ENCODE data around the gene MYO5A. TPM values are rescaled to one million over a fixed set of nuclear protein-coding genes. Genes with fewer than 3 reads are reported as not detected.
A peak's percentile ranks its signal among the peaks of the same experiment; 100 is the strongest.

The MYO5A gene
- total and polyA plus RNA-seq, 2 donors (not counting 1 experiment from before 2014, with no cell fraction given): 12.2 to 44.4 TPM

- DNase-seq: peak; percentile 76
- Mint-ChIP-seq H3K9me3 (ENCODE audit: insufficient read depth) (no peaks in the 10 kb centered on the region), H3K4me3 (peak overlapping the region; percentile 65), H3K27ac (peak overlapping the region; percentile 76), H3K27me3 (no peaks in the 10 kb centered on the region), H3K4me1 (peaks cover 44% of the 10 kb centered on the region)
- Histone ChIP-seq H3K9ac (ENCODE audit: low read length) (peak overlapping the region; percentile 40), H3K79me2 (ENCODE audit: control insufficient read depth, insufficient read depth, low read length) (peaks cover 90% of the 10 kb centered on the region), H2AFZ (ENCODE audit: insufficient read depth, low read depth, low read length, poor library complexity, severe bottlenecking) (no peak overlapping the region), H3K27me3 (replicated peaks in 1 of 4; ENCODE audit: control extremely low read depth in 1 of 4, control insufficient read depth in 3 of 4, insufficient read depth in 4 of 4, low read length in 3 of 4) (no peaks in the 10 kb centered on the region), H3K4me1 (ENCODE audit: control insufficient read depth in 2 of 2, insufficient read depth in 2 of 2, low read length in 2 of 2) (peaks cover 14 to 20% of the 10 kb centered on the region in 2 donors), H3K36me3 (replicated peaks in 1 of 2; ENCODE audit: control extremely low read depth in 1 of 2, control insufficient read depth in 1 of 2, extremely low read depth in 1 of 2, insufficient read depth in 2 of 2, low read length in 1 of 2) (no peaks in the 10 kb centered on the region), H4K20me1 (ENCODE audit: control insufficient read depth, insufficient read depth, low read length, poor library complexity, severe bottlenecking) (peaks cover 29% of the 10 kb centered on the region), H3K9me3 (ENCODE audit: control extremely low read depth in 1 of 3, control insufficient read depth in 2 of 3, insufficient read depth in 1 of 3, low read length in 2 of 3) (peaks cover 0 to 5% (median 0%) of the 10 kb centered on the region in 3 donors), H3K4me3 (ENCODE audit: control extremely low read depth in 1 of 5, extremely low read depth in 1 of 5, insufficient read depth in 1 of 5, low read depth in 2 of 5, low read length in 4 of 5) (peak overlapping the region in 1 of 5 experiments; percentile 39), H3K4me2 (replicated peaks; ENCODE audit: low read depth, low read length, poor library complexity, severe bottlenecking) (peak overlapping the region; percentile 66), H3K27ac (ENCODE audit: low read length in 2 of 2) (peak overlapping the region in 1 of 2 donors; percentile 10)
- TF ChIP-seq CTCF (IDR thresholded peaks at IDR 0.05): no peak
- TF ChIP-seq EZH2 (IDR thresholded peaks at IDR 0.05; ENCODE audit: borderline replicate concordance, insufficient read depth, low read depth, low read length, poor library complexity, severe bottlenecking): no peak
- intact Hi-C loops (cut with micrococcal nuclease): loop anchor here (2.0 to 5.0 kb wide), 2 partner anchors 25 to 37 kb away; partner anchors contain the start of gene MYO5A
- CTCF ChIA-PET: interaction anchor here (0.7 to 1.8 kb wide), 3 partner anchors 22 to 247 kb away, joined by 3 to 5 read pairs (median 4); no protein-coding TSS in a partner anchor
- WGBS (ENCODE audit: insufficient coverage): 51% methylated on average over 4 of the region's 5 CpGs
- ATAC-seq (ENCODE audit: low read depth): peak; percentile 89
- POLR2A ChIA-PET: interaction anchor here (0.6 to 0.7 kb wide), 3 partner anchors 49 to 58 kb away, joined by 3 to 8 read pairs (median 3); no protein-coding TSS in a partner anchor
These were observed 24.7 kb downstream of the MYO5A start for GRCh38 chr15:52503788-52504496.

- H3K79me2 ChIP-seq (ENCODE audit: control insufficient read depth, insufficient read depth, low read length): peaks cover 90% of the 10 kb centered on the region
- no peak for TF ChIP-seq EZH2 (IDR thresholded peaks at IDR 0.05; ENCODE audit: borderline replicate concordance, insufficient read depth, low read depth, low read length, poor library complexity, severe bottlenecking)
- no peak for TF ChIP-seq CTCF (IDR thresholded peaks at IDR 0.05)
- no peaks in the 10 kb centered on the region for H3K9me3 Mint-ChIP-seq (ENCODE audit: insufficient read depth)
- no CpG with 5 or more reads among the region's 1 CpG for WGBS (ENCODE audit: insufficient coverage)
- H2AFZ ChIP-seq (ENCODE audit: insufficient read depth, low read depth, low read length, poor library complexity, severe bottlenecking): no peak overlapping the region
- H3K36me3 ChIP-seq (replicated peaks in 1 of 2; ENCODE audit: control extremely low read depth in 1 of 2, control insufficient read depth in 1 of 2, extremely low read depth in 1 of 2, insufficient read depth in 2 of 2, low read length in 1 of 2): no peaks in the 10 kb centered on the region
- H3K27ac ChIP-seq (ENCODE audit: low read length in 2 of 2): peak overlapping the region in 1 of 2 donors; percentile 34
- peak overlapping the region; percentile 14 for H3K4me3 Mint-ChIP-seq
- peaks cover 22% of the 10 kb centered on the region for H4K20me1 ChIP-seq (ENCODE audit: control insufficient read depth, insufficient read depth, low read length, poor library complexity, severe bottlenecking)
- H3K27me3 ChIP-seq (replicated peaks in 1 of 4; ENCODE audit: control extremely low read depth in 1 of 4, control insufficient read depth in 3 of 4, insufficient read depth in 4 of 4, low read length in 3 of 4): no peaks in the 10 kb centered on the region
- ATAC-seq (ENCODE audit: low read depth) (no peak), DNase-seq (no peak)
- no peaks in the 10 kb centered on the region for H3K27me3 Mint-ChIP-seq
- ChIA-PET POLR2A (no interaction called here), CTCF (no interaction called here)
- peak overlapping the region; percentile 34 for H3K27ac Mint-ChIP-seq
- no peak overlapping the region for H3K9ac ChIP-seq (ENCODE audit: low read length)
- H3K4me2 ChIP-seq (replicated peaks; ENCODE audit: low read depth, low read length, poor library complexity, severe bottlenecking): no peak overlapping the region
- H3K4me3 ChIP-seq (ENCODE audit: control extremely low read depth in 1 of 5, extremely low read depth in 1 of 5, insufficient read depth in 1 of 5, low read depth in 2 of 5, low read length in 4 of 5): no peak overlapping the region
- peaks cover 0 to 5% (median 0%) of the 10 kb centered on the region in 3 donors for H3K9me3 ChIP-seq (ENCODE audit: control extremely low read depth in 1 of 3, control insufficient read depth in 2 of 3, insufficient read depth in 1 of 3, low read length in 2 of 3)
- H3K4me1 Mint-ChIP-seq: peaks cover 43% of the 10 kb centered on the region
- peaks cover 14 to 20% of the 10 kb centered on the region in 2 donors for H3K4me1 ChIP-seq (ENCODE audit: control insufficient read depth in 2 of 2, insufficient read depth in 2 of 2, low read length in 2 of 2)
- intact Hi-C loops (cut with micrococcal nuclease): loop anchor here (5.0 kb wide), 1 partner anchor 35 kb away; no protein-coding TSS in a partner anchor
These were observed 26.1 kb downstream of the MYO5A start for GRCh38 chr15:52502608-52503007.

Measured in B cell (primary cell).